AG09319 (cell line): Measurements from ENCODE around the gene PRAME.

Experiments
- DNase-seq: peaks from one replicate; pipeline ENCODE4 v3.0.0-alpha.2; 2010; ENCODE audit warnings: low read depth; ENCODE audit errors: extremely low read depth
- TF ChIP-seq, protein P1 (sequence below): IDR thresholded peaks from 2 replicates; pipeline ENCODE4 v1.5.1; 2011; ENCODE audit warnings: low read depth, mild to moderate bottlenecking, inconsistent platforms, low read length, moderate library complexity

PRAME gene

DNA sequence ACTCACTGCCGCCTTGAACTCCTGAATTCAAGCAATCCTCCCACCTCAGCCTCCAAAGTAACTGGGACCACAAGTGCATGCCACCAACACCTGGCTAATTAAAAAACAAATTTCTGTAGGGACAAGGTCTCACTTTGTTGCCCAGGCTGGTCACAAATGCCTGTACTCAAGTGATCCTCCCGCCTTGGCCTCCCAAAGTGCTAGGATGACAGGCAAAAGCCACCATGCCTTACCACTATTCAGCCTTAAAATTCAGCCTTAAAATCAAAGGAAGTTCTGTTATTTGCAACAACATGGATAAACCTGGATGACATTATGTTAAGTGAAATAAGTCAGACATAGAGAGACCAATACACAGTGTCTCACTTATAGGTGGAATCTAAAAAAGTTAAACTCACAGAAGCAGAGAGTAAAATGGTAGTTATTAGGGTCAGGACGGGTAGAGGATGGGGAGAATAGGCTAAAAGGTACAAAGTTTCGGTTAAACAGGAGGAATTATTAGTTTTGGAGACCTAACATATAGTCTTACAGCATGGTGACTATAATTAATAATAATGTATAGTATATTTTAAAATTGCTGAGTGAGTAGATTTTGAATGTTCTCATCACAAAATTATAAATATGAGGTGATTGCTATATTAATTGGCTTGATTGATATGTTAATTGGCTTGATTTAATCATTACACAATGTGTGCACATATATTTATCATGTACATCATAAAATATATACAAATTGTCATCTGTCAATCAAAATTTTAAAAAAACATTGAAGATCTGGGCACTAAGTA lies 32.7 kb downstream of the PRAME start:
- DNase-seq: no peak
- TF ChIP-seq, protein P1, sequence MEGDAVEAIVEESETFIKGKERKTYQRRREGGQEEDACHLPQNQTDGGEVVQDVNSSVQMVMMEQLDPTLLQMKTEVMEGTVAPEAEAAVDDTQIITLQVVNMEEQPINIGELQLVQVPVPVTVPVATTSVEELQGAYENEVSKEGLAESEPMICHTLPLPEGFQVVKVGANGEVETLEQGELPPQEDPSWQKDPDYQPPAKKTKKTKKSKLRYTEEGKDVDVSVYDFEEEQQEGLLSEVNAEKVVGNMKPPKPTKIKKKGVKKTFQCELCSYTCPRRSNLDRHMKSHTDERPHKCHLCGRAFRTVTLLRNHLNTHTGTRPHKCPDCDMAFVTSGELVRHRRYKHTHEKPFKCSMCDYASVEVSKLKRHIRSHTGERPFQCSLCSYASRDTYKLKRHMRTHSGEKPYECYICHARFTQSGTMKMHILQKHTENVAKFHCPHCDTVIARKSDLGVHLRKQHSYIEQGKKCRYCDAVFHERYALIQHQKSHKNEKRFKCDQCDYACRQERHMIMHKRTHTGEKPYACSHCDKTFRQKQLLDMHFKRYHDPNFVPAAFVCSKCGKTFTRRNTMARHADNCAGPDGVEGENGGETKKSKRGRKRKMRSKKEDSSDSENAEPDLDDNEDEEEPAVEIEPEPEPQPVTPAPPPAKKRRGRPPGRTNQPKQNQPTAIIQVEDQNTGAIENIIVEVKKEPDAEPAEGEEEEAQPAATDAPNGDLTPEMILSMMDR: no peak

DNA sequence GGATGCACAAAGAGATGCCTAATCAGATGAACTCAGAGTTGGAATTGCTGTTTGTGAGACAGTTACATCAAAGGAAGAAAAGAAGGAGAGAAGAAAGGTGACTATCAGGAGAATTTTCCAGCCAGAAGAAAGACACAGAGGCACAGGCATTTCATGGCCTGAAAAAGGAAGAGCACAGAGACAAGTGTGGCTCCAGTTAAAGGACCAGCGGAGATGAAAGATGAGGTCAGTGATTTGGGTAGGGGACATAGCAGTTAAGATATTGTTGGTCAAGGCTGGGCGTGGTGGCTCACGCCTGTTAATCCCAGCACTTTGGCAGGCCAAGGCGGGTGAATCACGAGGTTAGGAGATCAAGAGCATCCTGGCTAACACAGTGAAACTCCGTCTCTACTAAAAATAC lies 35.6 kb downstream of the PRAME start:
- TF ChIP-seq, protein P1: no peak
- DNase-seq: no peak

DNA sequence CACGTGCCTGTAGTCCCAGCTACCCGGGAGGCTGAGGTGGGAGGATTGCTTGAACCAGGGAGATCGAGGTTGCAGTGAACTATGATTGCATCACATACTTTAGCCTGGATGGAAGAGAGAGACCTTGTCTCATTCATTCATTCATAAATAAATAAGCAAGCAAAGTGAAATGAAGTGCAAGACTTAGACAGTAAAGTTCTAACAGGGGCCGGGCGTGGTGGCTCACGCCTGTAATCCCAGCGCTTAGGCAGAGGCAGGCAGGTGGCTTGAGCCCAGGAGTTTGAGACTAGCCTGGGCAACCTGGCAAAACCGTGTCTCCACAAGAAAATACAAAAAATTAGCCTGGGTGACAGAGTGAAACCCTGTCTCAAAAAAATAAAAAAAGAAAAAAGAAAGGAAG lies 37.4 kb downstream of the PRAME start:
- DNase-seq: no peak
- TF ChIP-seq, protein P1: no peak

DNA sequence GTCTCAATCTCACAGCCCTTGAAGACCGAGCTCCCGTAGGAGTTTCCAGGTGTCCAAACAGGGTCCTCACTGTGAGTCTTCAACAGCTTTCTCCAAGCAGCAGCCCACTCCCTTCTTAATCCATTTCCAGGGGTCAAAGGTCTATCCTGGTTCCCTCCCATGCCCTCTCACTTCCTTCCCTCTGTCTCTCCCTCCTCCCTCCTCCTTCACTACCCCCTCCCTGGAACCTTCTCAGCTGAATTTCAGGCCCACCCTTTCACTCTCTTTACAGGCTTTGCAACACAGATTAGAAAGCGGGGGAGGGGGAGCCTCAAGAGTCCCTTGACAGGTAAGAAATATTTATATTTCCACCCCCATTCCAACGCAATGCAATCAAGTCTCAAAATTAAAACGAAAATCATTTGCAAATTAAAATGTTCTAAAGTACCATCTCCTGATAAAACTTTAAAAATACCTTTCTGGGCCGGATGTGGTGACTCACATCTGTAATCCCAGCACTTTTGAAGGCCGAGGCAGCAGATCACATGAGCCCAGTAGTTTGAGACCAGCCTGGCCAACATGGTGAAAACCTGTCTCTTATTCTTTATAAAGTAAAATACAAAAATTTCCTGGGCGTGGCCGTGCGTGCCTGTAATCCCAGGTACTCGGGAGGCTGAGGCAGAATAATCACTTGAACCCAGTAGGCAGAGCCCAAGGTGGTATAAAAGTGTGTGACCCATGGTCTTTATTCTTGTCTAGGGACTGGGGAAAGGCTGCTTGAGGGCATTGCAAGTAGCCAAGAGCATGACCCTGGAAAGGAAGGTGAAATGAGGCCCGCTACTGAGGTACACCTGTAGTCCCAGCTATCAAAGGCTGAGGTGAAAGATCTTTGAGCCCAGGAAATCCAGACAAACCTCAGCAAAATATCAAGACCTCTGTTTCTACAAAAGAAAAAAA lies 38.1 kb downstream of the PRAME start:
- TF ChIP-seq, protein P1: no peak
- no peak for DNase-seq

DNA sequence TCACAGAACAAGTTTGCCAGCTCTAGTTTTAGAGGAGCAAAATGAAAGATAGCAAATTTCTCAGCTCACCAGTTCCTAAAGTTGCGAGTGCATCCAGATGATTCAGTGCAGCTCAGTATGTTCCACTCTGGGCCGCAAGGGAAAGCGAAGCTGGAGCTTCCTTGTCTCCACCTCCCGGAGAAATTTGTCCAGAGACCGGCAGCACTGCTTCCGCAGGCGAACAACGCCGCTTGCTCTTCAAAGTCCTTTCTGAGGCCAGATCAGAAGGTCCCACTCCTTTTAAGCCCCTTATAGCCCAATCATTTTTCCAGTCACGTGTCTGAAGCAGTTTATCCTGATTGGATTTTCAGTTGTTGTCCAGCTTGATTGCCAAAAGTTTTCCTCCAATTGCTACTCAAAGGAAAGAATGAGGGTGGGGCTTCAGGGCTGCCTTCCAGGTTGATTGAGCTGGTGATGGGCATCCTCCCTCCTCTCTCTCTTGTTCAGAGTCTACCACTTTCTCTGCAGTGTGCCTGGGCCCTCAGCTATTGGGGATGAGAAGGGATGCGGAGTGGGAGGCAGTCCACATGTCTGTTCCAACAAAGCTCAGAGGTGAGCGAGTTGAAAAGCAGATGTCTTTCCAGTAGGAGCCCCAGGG lies 38.9 kb downstream of the PRAME start, which contains the start of gene ZNF280A:
TSS of gene ZNF280A (minus strand) at position 251 of the 637 bp plus-strand sequence. CDS start 4,640 bp downstream, outside the sequence.
- no peak for DNase-seq
- TF ChIP-seq, protein P1: no peak

DNA sequence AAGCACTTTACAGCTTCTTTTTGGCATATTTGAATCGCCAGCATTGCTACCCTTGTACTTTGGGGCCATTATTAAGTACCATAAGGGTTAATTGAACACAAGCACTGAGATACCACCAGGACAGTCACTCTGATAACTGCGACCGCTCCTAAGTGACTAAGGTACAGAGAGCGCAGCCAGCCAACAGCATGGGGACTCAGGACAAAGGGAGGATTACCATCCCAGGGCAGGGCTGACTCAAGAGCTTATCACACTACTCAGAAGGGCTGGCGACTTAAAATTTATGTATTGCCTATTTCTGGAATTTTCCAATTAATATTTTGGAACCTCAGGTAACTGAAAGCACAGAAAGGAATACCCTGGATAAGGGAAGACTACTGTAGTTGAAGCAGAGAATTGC lies 39.5 kb downstream of the PRAME start:
- DNase-seq: no peak
- TF ChIP-seq, protein P1: no peak
